ENCODE results near the gene NHLRC4. TPM values are rescaled to one million over a fixed set of nuclear protein-coding genes. Genes with fewer than 3 reads are reported as not detected.

The NHLRC4 gene
- total and polyA plus RNA-seq, 8 donors, result 0.99 to 3.4 (median 2.9) TPM

GRCh38 chr16:554297-554621, 12.5 kb upstream of the NHLRC4 start:
- Histone ChIP-seq H3K27me3 (peaks cover 8 to 25% of the 10 kb centered on the region in 2 donors), H3K27ac (no peak overlapping the region), H3K36me3 (peaks cover 0 to 45% of the 10 kb centered on the region in 2 donors), H3K4me3 (no peak overlapping the region), H3K4me1 (no peaks in the 10 kb centered on the region), H3K9me3 (no peaks in the 10 kb centered on the region)
- TF ChIP-seq CTCF (IDR thresholded peaks at IDR 0.05), result no peak
- DNase-seq (no peak), ATAC-seq (no peak)
- intact Hi-C loops (cut with DNase I), result no loop called here

DNA sequence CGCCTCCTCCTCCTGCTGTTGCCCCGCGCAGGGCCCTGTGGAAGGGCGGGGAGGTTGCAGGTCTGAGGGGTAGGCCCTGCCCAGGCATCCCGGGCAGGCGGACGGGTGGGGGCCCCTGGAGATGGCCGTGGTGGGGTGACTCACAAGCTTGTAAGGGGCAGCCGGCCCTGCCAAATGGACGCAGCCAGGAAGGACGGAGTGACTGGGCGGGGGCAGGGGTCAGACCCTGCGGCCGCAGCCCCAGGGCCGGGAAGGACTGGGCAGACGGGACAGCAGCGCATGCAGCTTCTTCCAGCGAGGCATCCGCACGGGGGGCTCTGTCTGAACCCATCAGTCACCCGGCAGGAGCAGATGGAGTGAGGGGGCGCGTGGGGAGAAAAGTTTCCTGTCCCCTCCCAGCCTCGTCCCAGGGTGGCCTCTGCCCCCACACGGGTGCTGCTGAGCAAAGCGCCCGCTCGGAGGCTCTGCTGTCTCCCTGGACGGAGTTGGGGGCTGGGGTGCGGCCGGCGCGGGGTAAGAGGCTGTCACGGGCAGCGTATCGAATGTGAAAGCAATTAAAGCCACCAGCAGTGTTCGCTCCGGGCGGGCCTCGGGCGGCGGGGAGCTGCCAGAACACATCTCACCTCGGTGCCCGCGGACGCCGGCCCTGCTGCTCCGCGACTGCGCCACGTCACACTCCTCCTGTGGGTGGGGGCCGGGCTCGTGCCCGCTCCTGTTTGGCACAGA, 12.0 kb upstream of the NHLRC4 start:
- intact Hi-C loops (cut with DNase I), result no loop called here
- no peak for TF ChIP-seq CTCF (IDR thresholded peaks at IDR 0.05)
- ATAC-seq, result no peak
- no peak for DNase-seq
- Histone ChIP-seq H3K4me1 (peaks cover 0 to 5% of the 10 kb centered on the region in 2 donors), H3K4me3 (no peak overlapping the region), H3K36me3 (peaks cover 0 to 40% of the 10 kb centered on the region in 2 donors), H3K9me3 (no peaks in the 10 kb centered on the region), H3K27ac (no peak overlapping the region), H3K27me3 (peaks cover 14 to 31% of the 10 kb centered on the region in 2 donors)

DNA sequence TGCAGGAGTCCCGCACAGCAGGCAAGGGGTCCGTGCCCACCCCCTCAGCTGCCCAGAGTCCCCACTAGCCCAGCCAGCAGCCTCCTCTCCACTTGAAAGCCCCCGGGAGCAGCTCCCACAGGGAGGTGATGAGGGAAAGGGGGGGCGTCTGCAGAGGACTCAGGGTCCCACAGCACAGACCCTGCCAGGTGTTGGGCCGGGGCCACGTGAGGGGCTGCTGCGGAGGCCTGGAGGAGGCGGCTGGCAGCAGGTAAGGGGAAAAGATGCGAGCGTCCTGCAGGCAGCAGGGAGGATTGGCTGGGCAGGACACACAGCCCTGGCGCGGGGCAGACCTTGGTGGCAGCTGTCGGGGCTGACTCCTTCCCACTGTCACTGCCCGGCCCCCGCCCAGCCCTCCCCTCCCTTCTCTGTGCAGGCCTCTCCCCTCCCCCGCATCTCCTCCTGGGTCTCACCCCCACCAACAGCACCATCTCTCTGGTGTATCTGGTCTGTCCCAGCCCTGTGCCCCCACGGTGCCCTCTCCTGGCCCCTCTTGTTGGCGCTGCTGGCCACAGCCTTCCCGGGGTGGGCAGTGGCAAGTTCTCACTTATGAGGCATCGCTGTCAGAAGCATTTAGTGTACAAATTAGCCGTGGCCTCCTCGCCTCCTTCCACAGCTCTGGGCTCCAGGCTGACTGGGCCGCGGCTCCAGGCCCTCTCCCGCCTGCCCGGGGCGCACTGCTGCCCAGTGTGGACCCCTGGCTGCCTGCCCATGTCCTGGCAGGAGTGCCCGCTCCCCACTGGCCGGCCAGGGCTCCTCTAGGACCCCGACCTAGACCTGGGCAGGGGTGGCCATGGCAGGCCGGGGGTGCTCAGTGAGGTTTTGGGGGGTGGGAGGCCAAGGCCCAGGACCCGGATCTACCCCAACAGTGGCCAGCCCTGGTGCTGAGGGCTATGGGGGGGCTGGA, 11.0 kb upstream of the NHLRC4 start:
- no peak overlapping the region for H3K27ac ChIP-seq
- peaks cover 0 to 34% of the 10 kb centered on the region in 2 donors for H3K36me3 ChIP-seq
- no peak for TF ChIP-seq CTCF (IDR thresholded peaks at IDR 0.05)
- no peak overlapping the region for H3K4me3 ChIP-seq
- no peak for ATAC-seq
- no peaks in the 10 kb centered on the region for H3K9me3 ChIP-seq
- peaks cover 0 to 7% of the 10 kb centered on the region in 2 donors for H3K4me1 ChIP-seq
- no peak for DNase-seq
- intact Hi-C loops (cut with DNase I), result no loop called here
- H3K27me3 ChIP-seq, result peaks cover 17 to 41% of the 10 kb centered on the region in 2 donors

GRCh38 chr16:556474-557173, 10.2 kb upstream of the NHLRC4 start:
- H3K27ac ChIP-seq, result no peak overlapping the region
- no peaks in the 10 kb centered on the region for H3K9me3 ChIP-seq
- H3K4me1 ChIP-seq, result peaks cover 0 to 7% of the 10 kb centered on the region in 2 donors
- ATAC-seq, result no peak
- no peak for DNase-seq
- intact Hi-C loops (cut with DNase I), result no loop called here
- TF ChIP-seq CTCF (IDR thresholded peaks at IDR 0.05), result no peak
- no peak overlapping the region for H3K4me3 ChIP-seq
- H3K27me3 ChIP-seq, result peaks cover 26 to 49% of the 10 kb centered on the region in 2 donors
- H3K36me3 ChIP-seq, result peaks cover 0 to 28% of the 10 kb centered on the region in 2 donors

All from left lung (tissue), 10 donors.